GM18508 (cell line): ENCODE data around the gene ATP5ME.
"Not testable (repeated sequence)": the region's sequence is repeated elsewhere in the genome, so short reads cannot be mapped to it uniquely, and the experiment has no call there.

Experiments
- ATAC-seq: cut with Tn5 transposase; IDR thresholded peaks from one replicate; pipeline ENCODE4 v1.9.1; 2021; ENCODE audit warnings: moderate number of reproducible peaks; ENCODE audit not compliant: insufficient read depth, unreplicated experiment

Gene ATP5ME

DNA sequence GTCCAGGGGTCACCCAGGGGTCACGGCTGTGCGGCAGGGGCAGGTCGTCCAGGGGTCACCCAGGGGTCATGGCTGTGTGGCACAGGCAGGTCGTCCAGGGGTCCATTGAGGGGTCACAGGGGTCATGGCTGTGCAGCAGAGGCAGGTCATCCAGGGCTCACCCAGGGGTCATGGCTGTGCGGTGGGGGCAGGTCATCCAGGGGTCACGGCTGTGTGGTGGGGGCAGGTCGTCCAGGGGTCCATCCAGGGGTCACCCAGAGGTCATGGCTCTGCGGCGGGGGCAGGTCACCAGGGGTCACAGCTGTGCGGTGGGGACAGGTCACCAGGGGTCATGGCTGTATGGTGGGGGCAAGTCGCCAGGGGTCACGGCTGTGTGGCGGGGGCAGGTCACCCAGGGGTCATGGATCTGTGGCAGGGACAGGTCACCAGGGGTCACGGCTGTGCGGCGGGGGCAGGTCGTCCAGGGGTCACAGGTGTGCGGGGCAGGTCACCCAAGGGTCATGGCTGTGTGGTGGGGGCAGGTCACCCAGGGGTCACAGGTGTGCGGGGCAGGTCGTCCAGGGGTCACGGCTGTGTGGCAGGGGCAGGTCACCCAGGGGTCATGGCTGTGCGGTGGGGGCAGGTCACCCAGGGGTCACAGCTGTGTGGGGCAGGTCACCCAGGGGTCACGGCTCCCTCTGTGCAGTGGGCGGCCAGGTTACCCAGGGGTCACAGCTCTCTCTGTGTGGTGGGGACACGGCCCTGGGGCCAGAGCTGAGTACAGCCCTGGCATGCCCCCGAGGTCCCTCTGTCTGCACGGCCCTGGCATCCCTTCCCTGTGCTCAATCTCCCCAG is 16.0 kb downstream of the ATP5ME start:
- ATAC-seq = no peak

DNA sequence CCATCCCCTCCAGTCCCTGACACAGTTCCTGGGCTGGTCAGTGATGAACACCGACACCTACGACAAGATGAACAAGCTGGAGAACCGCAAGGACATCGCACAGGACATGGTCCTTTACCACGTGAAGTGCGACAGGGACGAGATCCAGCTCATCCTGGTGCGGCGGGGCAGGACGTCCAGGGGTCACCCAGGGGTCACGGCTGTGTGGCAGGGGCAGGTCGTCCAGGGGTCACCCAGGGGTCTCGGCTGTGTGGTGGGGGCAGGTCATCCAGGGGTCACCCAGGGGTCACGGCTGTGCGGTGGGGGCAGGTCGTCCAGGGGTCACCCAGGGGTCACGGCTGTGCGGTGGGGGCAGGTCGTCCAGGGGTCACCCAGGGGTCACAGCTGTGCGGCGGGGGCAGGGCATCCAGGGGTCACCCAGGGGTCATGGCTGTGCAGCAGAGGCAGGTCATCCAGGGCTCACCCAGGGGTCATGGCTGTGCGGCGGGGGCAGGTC is 16.7 kb downstream of the ATP5ME start:
- no peak for ATAC-seq

GRCh38 chr4:656436-657337 is 17.4 kb downstream of the ATP5ME start:
- no peak for ATAC-seq

- ATAC-seq = no peak
Observed at GRCh38 chr4:655464-656151, 18.5 kb downstream of the ATP5ME start.

GRCh38 chr4:654871-655463 is 19.1 kb downstream of the ATP5ME start:
- no peak for ATAC-seq

DNA sequence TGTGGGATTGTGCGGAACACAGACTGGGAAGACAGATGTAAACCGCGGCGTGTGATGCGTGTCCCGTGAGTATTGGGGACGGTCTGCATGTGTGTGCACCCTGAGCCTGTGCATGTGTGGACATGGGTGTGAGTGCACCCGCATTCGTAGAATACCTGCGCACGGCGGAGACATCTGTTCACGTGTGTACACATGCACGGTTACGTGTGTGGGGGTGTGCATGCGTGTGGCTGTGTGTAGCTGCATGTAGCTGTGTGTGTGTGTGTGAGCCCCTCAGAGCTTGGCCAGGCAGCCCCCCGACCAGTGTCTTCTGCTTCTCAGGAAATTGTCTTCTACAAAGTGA is 19.6 kb downstream of the ATP5ME start:
- ATAC-seq = no peak

DNA sequence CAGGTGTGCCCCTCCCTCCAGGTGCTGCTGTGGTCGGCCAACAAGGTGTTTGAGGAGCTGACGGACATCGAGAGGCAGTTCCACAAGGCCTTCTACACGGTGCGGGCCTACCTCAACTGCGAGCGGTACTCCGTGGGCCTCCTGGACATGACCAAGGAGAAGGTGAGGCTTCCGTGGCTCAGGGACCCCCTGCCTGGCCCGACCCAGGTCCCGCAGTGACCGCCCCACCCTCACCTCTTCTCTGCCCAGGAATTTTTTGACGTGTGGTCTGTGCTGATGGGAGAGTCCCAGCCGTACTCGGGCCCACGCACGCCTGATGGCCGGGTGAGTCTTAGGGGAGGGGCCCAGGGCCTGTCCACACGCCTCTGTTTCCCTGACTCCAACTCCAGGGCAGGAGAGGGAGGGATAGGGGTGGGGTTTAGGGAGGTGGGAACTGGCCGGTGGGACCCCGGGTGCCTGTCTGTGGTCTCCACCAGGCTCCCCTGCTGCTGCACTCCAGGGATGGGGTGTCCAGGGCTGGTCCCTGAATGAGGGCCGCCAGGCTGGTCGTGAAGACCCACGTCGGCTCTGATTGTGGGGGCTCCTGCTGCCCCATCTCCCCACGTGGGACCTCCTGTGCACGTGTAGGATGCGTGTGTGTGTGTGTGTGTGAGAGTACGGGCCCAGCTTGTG is 20.1 kb downstream of the ATP5ME start:
- ATAC-seq = no peak

- ATAC-seq = no peak
Observed at GRCh38 chr4:653080-653821, 20.8 kb downstream of the ATP5ME start.

DNA sequence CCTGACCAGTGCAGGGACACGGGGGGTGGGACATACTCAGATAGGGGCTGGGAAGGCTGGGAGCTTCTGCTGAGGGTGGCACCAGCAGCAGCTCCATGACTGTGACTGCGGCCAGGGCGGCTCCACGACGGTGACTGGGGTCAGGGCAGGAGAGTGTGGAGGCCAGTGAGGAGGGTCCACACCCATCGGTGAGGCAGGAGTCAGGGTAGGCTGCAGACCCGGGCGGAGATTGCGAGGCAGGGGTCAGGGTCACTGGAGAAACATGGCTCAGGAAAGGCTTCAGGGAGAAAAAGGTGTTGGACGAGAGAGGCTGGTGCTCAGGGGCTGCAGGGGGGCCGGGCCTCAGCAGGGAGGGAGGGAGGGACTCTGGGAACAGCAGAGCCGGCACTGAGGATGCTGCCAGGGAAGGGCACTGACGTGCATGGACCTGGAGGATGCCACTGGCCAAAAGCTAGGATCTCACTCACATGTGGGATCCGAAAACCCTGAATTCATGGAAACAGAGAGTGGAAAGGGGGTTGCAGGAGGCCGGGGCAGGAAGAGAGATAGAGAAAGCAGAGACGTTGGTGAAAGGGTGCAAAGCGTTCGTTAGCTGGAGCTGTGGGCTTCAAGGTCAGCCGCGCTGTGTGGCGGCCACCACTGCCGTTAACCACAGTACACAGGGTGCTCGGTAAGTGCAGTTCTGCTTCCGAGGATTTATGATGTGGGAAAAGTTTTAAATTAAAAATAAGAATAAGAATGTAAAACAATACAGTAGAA is 22.0 kb downstream of the ATP5ME start:
- no peak for ATAC-seq

DNA sequence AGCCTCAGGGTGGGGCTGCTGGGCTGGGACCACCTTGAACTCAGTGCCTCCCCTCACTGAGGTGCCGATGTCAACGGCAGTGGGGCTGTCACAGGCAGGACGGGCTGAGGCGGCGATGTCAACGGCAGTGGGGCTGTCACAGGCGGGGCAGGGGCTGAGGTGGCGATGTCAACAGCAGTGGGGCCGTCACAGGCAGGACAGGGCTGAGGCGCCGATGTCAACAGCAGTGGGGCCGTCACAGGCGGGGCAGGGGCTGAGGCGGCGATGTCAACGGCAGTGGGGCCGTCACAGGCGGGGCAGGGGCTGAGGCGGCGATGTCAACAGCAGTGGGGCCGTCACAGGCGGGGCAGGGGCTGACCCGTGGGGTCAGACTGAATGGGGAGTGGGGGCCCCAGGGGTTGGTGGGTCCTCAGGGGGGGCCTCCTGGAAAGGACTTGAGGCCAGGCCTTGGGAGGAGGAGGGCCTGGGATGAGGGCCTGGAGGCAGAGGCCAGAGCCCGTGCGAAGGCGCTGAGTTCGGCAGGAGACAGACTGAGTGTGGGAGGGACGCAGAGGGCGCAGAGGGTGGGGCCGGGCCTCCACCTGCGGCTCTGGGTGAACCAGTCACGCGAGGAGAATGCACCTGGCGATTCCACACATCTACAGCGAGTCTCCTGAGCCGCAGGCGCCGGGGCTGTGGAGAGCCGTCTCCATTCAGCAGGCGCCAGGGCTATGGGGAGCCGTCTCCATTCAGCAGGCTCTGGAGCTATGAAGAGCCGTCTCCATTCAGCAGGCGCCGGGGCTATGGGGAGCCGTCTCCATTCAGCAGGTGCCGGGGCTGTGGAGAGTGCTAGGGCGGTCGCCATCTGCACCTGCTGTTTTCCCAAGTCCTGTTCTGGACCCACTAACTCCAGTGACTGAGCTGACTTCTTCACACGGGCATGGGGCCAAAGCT is 22.9 kb downstream of the ATP5ME start:
- ATAC-seq = no peak

DNA sequence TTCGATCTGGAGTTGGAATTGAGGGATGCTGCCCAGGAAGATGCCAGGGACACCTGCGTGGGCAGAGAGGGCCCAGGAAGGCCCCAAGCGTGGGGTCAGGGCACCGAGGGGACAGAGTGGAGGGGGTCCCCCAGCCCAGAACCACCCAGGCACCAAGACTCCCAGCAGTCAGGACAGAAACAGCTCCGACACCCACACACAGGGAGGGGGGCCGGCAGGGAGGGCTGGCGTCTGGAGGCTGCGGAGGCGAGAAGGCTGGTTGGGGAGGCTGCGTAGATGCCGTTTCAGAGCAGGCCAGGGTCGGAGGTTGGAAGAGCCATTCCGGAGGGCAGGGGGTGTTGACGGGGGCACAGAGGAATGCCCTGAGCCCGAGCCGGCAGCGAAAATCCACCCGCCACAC is 23.6 kb downstream of the ATP5ME start:
- no peak for ATAC-seq

- no peak for ATAC-seq
Observed at GRCh38 chr4:649751-650310, 24.2 kb downstream of the ATP5ME start.

- ATAC-seq = no peak
Observed at GRCh38 chr4:649293-649625, 24.8 kb downstream of the ATP5ME start.

- ATAC-seq = no peak
Observed at GRCh38 chr4:648579-649292, 25.3 kb downstream of the ATP5ME start.

DNA sequence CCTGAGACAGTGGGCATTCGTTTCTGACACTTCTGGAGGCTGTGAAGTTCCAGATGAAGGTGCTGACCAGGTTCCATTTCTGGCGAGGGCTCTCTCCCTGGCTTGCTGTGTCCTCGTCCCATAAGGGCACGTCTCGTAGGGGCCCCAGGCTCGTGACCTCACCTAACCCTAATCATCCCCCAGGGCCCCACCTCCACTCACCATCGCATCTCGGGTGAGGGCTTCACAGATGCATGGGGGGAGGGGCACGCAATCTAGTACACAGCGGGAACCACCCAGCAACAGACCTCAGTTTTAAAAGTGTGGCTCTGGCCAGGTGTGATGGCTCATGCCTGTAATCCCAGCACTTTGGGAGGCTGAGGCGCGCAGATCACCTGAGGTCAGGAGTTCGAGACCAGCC is 26.6 kb downstream of the ATP5ME start:
- ATAC-seq = no peak

DNA sequence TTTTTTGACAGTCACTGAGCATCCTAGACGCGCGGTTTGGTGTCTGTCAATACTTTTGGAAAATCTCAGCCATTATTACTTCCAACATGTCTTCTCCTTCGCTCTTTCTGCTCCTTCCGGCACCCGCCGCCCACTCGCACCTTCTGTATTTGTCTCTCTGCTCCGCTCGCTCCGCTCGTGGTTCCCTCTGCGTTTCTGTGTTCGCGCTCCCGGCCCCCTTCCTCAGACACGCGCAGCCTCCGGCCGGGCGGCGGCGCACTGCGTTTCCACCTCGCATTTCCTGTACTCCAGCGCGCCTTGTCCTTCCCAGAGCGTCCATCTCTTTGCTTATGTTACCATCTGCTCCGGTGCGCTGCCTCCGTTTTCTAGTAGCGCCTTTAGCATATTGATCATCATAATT is 27.6 kb downstream of the ATP5ME start:
- no peak for ATAC-seq

- ATAC-seq = not testable (repeated sequence)
Observed at GRCh38 chr4:642366-642765, 31.7 kb downstream of the ATP5ME start.
